CD14-positive monocyte (primary cell): Measurements from ENCODE around the gene FOXK2. TPM values are rescaled to one million over a fixed set of nuclear protein-coding genes. Genes with fewer than 3 reads are reported as not detected.

ENCODE experiments used
- DNase-seq, 3 donors: peaks; one replicate each; pipeline ENCODE4 v3.0.0-alpha.2; 2011 to 2022
- H2AFZ ChIP-seq: 2 replicates; pipeline ENCODE4 v1.6.0; 2012; ENCODE audit warnings: mild to moderate bottlenecking, low read depth, low read length, inconsistent platforms; ENCODE audit not compliant: insufficient read depth, poor library complexity, severe bottlenecking
- H3K27ac ChIP-seq, 2 donors: 1 replicate in 1 of 2; 2 replicates in 1 of 2; pipeline ENCODE4 v1.5.1; 2012 to 2013; ENCODE audit warnings: low read length in 2 of 2, control low read depth in 1 of 2, inconsistent platforms in 1 of 2, low read depth in 1 of 2, mild to moderate bottlenecking in 1 of 2
- H3K27me3 ChIP-seq, 2 donors: one replicate each; pipeline versions ENCODE4 v1.6.0 to v1.6.1; 2011 to 2013; ENCODE audit warnings: low read length in 2 of 2; ENCODE audit not compliant: control insufficient read depth in 2 of 2, insufficient read depth in 2 of 2
- H3K36me3 ChIP-seq, 2 donors: replicated peaks in 1 of 2; 1 replicate in 1 of 2; 2 replicates in 1 of 2; pipeline versions ENCODE4 v1.5.1 to v1.6.1; 2012 to 2013; ENCODE audit warnings: low read length in 2 of 2, control low read depth in 1 of 2, inconsistent platforms in 1 of 2, mild to moderate bottlenecking in 1 of 2; ENCODE audit not compliant: insufficient read depth in 2 of 2, control insufficient read depth in 1 of 2
- H3K4me1 ChIP-seq, 2 donors: 1 replicate in 1 of 2; 2 replicates in 1 of 2; pipeline versions ENCODE4 v1.5.1 to v1.6.1; 2012 to 2013; ENCODE audit warnings: low read length in 2 of 2, control low read depth in 1 of 2, inconsistent platforms in 1 of 2, mild to moderate bottlenecking in 1 of 2, moderate library complexity in 1 of 2; ENCODE audit not compliant: insufficient read depth in 2 of 2, control insufficient read depth in 1 of 2
- H3K4me2 ChIP-seq: replicated peaks from 2 replicates; pipeline ENCODE3; 2012; ENCODE audit warnings: low read length, moderate library complexity, mild to moderate bottlenecking; ENCODE audit not compliant: poor library complexity, severe bottlenecking; ENCODE audit errors: extremely low read depth
- H3K4me3 ChIP-seq, 3 experiments: fragments of 200-600 bp in 1 of 3; sonication (generic) in 1 of 3; replicated peaks in 1 of 3; 1 replicate in 2 of 3; 2 replicates in 1 of 3; pipeline ENCODE4 v1.5.1; 2011 to 2013; ENCODE audit warnings: low read length in 3 of 3, mild to moderate bottlenecking in 3 of 3, control low read depth in 2 of 3, low read depth in 2 of 3, inconsistent platforms in 1 of 3, moderate library complexity in 1 of 3
- H3K79me2 ChIP-seq: 2 replicates; pipeline ENCODE4 v1.6.0; 2012; ENCODE audit warnings: mild to moderate bottlenecking, control low read depth, inconsistent platforms, low read length, moderate library complexity; ENCODE audit not compliant: insufficient read depth
- H3K9ac ChIP-seq: 2 replicates; pipeline ENCODE4 v1.6.0; 2017; ENCODE audit warnings: low read length, mild to moderate bottlenecking; ENCODE audit not compliant: insufficient read depth, poor library complexity, severe bottlenecking
- H3K9me3 ChIP-seq, 2 donors: replicated peaks in 1 of 2; 1 replicate in 1 of 2; 2 replicates in 1 of 2; pipeline versions ENCODE4 v1.5.1 to v1.6.1; 2012 to 2013; ENCODE audit warnings: low read length in 2 of 2, control low read depth in 1 of 2; ENCODE audit not compliant: control insufficient read depth in 1 of 2, insufficient read depth in 1 of 2
- H4K20me1 ChIP-seq: 2 replicates; pipeline ENCODE4 v1.6.0; 2012; ENCODE audit warnings: mild to moderate bottlenecking, low read length, control low read depth, moderate library complexity; ENCODE audit not compliant: insufficient read depth
- H3K27ac Mint-ChIP-seq, 7 donors: one replicate each; pipeline ENCODE4 v1.8.0; 2020; ENCODE audit warnings: mild to moderate bottlenecking in 7 of 7, mixed read lengths in 7 of 7, moderate library complexity in 6 of 7, inconsistent platforms in 2 of 7
- H3K27me3 Mint-ChIP-seq, 3 donors: one replicate each; pipeline ENCODE4 v1.8.0; 2021 to 2022; ENCODE audit warnings: low read depth in 3 of 3, mild to moderate bottlenecking in 3 of 3, mixed read lengths in 3 of 3, moderate library complexity in 3 of 3, inconsistent platforms in 1 of 3
- H3K36me3 Mint-ChIP-seq, 2 donors: one replicate each; pipeline ENCODE4 v1.8.0; 2020; ENCODE audit warnings: mixed read lengths in 2 of 2, inconsistent platforms in 1 of 2, mild to moderate bottlenecking in 1 of 2
- H3K4me1 Mint-ChIP-seq: one replicate; pipeline ENCODE4 v1.8.0; 2020; ENCODE audit warnings: mild to moderate bottlenecking, mixed read lengths
- H3K4me3 Mint-ChIP-seq, 2 donors: one replicate each; pipeline ENCODE4 v1.8.0; 2020; ENCODE audit warnings: mild to moderate bottlenecking in 2 of 2, mixed read lengths in 2 of 2, moderate library complexity in 1 of 2
- H3K9me3 Mint-ChIP-seq, 7 donors: one replicate each; pipeline ENCODE4 v1.8.0; 2020 to 2022; ENCODE audit warnings: mixed read lengths in 7 of 7, mild to moderate bottlenecking in 6 of 7, moderate library complexity in 6 of 7, inconsistent platforms in 2 of 7
- WGBS: methylation state at CpG from one replicate; pipeline ENCODE4 v1.1.5; 2013; ENCODE audit warnings: missing lambda C conversion rate; ENCODE audit not compliant: insufficient coverage; 5-methylcytosine and 5-hydroxymethylcytosine counted together
- intact Hi-C, 2 donors: fragments of 100-400 bp; cut with micrococcal nuclease; formaldehyde crosslinking; loops; one replicate each; pipeline versions ENCODE4 v1.15.0 to v1.15.1; 2023
- polyA plus RNA-seq, 3 donors: library from polyadenylated mRNA; depleted of rRNA in 1 of 3; unstranded in 2 of 3; stranded (reverse) in 1 of 3; fragments of 300-500 nt in 2 of 3; fragments of >200 nt in 1 of 3; fragmentation: Illumina TruSeq in 2 of 3; gene quantifications; 1 replicate in 2 of 3; 2 replicates in 1 of 3; pipeline ENCODE4 v1.2.3, GENCODE V29; 2012 to 2021
- TF ChIP-seq, protein P1 (sequence below): fragments of 200-600 bp; IDR thresholded peaks from one replicate; pipeline ENCODE4 v1.8.0; 2022; ENCODE audit warnings: antibody characterized with exemption, mild to moderate bottlenecking

The FOXK2 gene
- polyA plus RNA-seq, 3 donors, result 3.5 to 18.4 (median 4.7) TPM

DNA sequence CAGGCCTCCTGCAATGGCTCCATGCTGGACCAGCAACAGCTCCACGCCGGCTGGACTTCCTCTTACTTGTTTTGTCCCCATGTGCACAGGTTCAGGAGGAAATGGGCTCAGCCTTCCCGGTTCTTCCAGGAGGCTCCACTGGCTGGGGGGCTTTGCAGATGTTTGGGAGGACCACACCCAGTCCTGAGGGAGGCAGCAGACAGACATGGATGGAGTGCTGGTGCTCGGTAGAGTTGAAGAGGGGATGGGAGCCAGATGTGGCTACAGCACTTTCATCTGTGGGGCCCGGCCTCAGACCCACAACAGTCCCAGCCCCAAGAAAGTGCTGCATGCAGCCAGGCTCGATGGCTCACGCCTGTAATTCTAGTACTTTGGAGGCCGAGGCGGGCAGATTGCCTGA is 39.2 kb upstream of the FOXK2 start:
- TF ChIP-seq, protein P1, sequence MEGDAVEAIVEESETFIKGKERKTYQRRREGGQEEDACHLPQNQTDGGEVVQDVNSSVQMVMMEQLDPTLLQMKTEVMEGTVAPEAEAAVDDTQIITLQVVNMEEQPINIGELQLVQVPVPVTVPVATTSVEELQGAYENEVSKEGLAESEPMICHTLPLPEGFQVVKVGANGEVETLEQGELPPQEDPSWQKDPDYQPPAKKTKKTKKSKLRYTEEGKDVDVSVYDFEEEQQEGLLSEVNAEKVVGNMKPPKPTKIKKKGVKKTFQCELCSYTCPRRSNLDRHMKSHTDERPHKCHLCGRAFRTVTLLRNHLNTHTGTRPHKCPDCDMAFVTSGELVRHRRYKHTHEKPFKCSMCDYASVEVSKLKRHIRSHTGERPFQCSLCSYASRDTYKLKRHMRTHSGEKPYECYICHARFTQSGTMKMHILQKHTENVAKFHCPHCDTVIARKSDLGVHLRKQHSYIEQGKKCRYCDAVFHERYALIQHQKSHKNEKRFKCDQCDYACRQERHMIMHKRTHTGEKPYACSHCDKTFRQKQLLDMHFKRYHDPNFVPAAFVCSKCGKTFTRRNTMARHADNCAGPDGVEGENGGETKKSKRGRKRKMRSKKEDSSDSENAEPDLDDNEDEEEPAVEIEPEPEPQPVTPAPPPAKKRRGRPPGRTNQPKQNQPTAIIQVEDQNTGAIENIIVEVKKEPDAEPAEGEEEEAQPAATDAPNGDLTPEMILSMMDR, result no peak
- Histone ChIP-seq H3K9me3 (no peaks in the 10 kb centered on the region), H3K27me3 (no peaks in the 10 kb centered on the region), H3K4me1 (no peaks in the 10 kb centered on the region), H3K36me3 (peaks cover 84 to 98% of the 10 kb centered on the region in 2 donors), H3K4me2 (no peak overlapping the region), H4K20me1 (peaks cover 15% of the 10 kb centered on the region), H3K27ac (no peak overlapping the region), H2AFZ (no peak overlapping the region), H3K4me3 (no peak overlapping the region), H3K9ac (no peak overlapping the region), H3K79me2 (no peaks in the 10 kb centered on the region)
- 100% methylated on average over 5 of the region's 9 CpGs for WGBS
- intact Hi-C loops, result no loop called here
- H3K9me3 Mint-ChIP-seq, result no peaks in the 10 kb centered on the region
- H3K27me3 Mint-ChIP-seq, result no peaks in the 10 kb centered on the region
- no peak overlapping the region for H3K27ac Mint-ChIP-seq
- peaks cover 83 to 93% of the 10 kb centered on the region in 2 donors for H3K36me3 Mint-ChIP-seq
- no peak overlapping the region for H3K4me3 Mint-ChIP-seq
- H3K4me1 Mint-ChIP-seq, result peaks cover 2% of the 10 kb centered on the region
- DNase-seq, result no peak

DNA sequence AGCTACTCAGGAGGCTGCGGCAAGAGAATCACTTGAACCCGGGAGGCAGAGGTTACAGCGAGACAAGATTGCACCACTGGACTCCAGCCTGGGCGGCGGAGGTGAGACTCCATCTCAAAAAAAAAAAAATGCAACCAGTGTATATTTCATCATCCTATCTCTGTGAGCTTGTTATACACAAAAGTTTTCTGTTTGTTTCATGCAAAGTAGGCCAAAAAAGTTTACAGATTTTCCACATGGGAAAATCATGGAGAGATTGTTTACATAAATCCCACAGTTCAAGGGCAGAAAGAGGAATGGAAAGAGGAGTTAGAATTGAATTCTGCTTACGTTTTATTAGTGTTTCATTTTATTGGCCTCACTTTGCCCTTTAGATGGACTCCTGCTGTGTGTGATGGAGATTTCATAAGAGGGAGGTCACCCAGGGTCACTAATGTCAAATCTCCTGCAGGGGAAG is 36.3 kb upstream of the FOXK2 start:
- peak overlapping the region in 1 of 7 donors; percentile 58 for H3K27ac Mint-ChIP-seq
- H3K27me3 Mint-ChIP-seq, result no peaks in the 10 kb centered on the region
- Histone ChIP-seq H4K20me1 (peaks cover 8% of the 10 kb centered on the region), H3K9ac (no peak overlapping the region), H3K9me3 (no peaks in the 10 kb centered on the region), H3K79me2 (no peaks in the 10 kb centered on the region), H3K27ac (no peak overlapping the region), H3K4me1 (no peaks in the 10 kb centered on the region), H3K4me3 (no peak overlapping the region), H3K36me3 (peaks cover 88 to 100% of the 10 kb centered on the region in 2 donors), H3K27me3 (no peaks in the 10 kb centered on the region), H3K4me2 (no peak overlapping the region), H2AFZ (no peak overlapping the region)
- TF ChIP-seq, protein P1, result no peak
- no peak overlapping the region for H3K4me3 Mint-ChIP-seq
- H3K4me1 Mint-ChIP-seq, result peaks cover 4% of the 10 kb centered on the region
- WGBS, result no CpG with 5 or more reads among the region's 6 CpGs
- H3K9me3 Mint-ChIP-seq, result no peaks in the 10 kb centered on the region
- intact Hi-C loops, result no loop called here
- peaks cover 95 to 100% of the 10 kb centered on the region in 2 donors for H3K36me3 Mint-ChIP-seq
- DNase-seq, result no peak
